HG02678 (cell line): ENCODE results near the gene AIFM2.
"Not testable (repeated sequence)": the region's sequence is repeated elsewhere in the genome, so short reads cannot be mapped to it uniquely, and the experiment has no call there.

Experiments used
- ATAC-seq: cut with Tn5 transposase; IDR thresholded peaks from one replicate; pipeline ENCODE4 v1.9.1; 2021; ENCODE audit warnings: mild to moderate bottlenecking, moderate library complexity; ENCODE audit not compliant: unreplicated experiment

The AIFM2 gene

GRCh38 chr10:70123817-70124216 lies 8.8 kb downstream of the AIFM2 start:
- no peak for ATAC-seq

- ATAC-seq, result not testable (repeated sequence)
Observed at GRCh38 chr10:70123166-70123565, 9.5 kb downstream of the AIFM2 start.

GRCh38 chr10:70122742-70123141 lies 9.9 kb downstream of the AIFM2 start:
- ATAC-seq, result no peak

- no peak for ATAC-seq
Observed at GRCh38 chr10:70121281-70121949, 11.2 kb downstream of the AIFM2 start.

GRCh38 chr10:70120417-70120816 lies 12.2 kb downstream of the AIFM2 start:
- ATAC-seq, result no peak

GRCh38 chr10:70119623-70120022 lies 13.0 kb downstream of the AIFM2 start:
- no peak for ATAC-seq

GRCh38 chr10:70119197-70119596 lies 13.4 kb downstream of the AIFM2 start:
- no peak for ATAC-seq

- no peak for ATAC-seq
Observed at GRCh38 chr10:70118196-70118595, 14.4 kb downstream of the AIFM2 start.

GRCh38 chr10:70117646-70118045 lies 15.0 kb downstream of the AIFM2 start:
- ATAC-seq, result no peak

GRCh38 chr10:70115948-70116682 lies 16.5 kb downstream of the AIFM2 start:
- no peak for ATAC-seq

GRCh38 chr10:70114902-70115301 lies 17.7 kb downstream of the AIFM2 start:
- ATAC-seq, result no peak

GRCh38 chr10:70112071-70112470 lies 20.6 kb downstream of the AIFM2 start:
- ATAC-seq, result no peak

GRCh38 chr10:70111496-70111895 lies 21.1 kb downstream of the AIFM2 start:
- ATAC-seq, result no peak

GRCh38 chr10:70109064-70109729 lies 23.4 kb downstream of the AIFM2 start:
- ATAC-seq, result no peak

GRCh38 chr10:70106958-70107791 lies 25.4 kb downstream of the AIFM2 start:
- ATAC-seq, result peak; percentile 69

- no peak for ATAC-seq
Observed at GRCh38 chr10:70101668-70102067, 31.0 kb downstream of the AIFM2 start.

GRCh38 chr10:70101068-70101562 lies 31.5 kb downstream of the AIFM2 start:
- not testable (repeated sequence) for ATAC-seq

GRCh38 chr10:70098271-70098670 lies 34.4 kb downstream of the AIFM2 start:
- no peak for ATAC-seq

GRCh38 chr10:70097459-70097858 lies 35.2 kb downstream of the AIFM2 start:
- ATAC-seq, result no peak

GRCh38 chr10:70096705-70097420 lies 35.8 kb downstream of the AIFM2 start:
- no peak for ATAC-seq
